Measurements from ENCODE around the gene CRYAB. TPM values are rescaled to one million over a fixed set of nuclear protein-coding genes. Genes with fewer than 3 reads are reported as not detected.

The CRYAB gene
- total RNA-seq, 1 donor from 2014 or later, result 35.5 TPM

DNA sequence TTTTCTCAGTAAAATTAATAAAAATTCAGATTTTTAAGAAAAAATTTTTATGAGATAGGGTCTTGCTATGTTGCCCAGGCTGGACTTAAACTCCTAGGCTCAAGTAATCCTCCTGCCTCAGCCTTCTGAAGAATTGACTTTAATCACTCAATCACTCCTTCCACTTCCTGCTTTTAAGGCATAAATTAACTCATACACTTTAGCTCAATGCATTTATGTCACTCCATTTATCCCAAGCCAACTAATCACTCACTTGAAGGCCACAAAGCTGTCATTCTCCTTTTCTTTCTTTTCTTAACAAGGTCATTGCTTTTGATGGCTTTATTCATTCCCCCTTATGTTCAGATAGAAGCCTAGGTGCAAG lies 41.1 kb downstream of the CRYAB start:
- H3K27ac Mint-ChIP-seq (ENCODE audit: unreplicated experiment), result peak overlapping the region; percentile 85
- TF ChIP-seq, protein P1, sequence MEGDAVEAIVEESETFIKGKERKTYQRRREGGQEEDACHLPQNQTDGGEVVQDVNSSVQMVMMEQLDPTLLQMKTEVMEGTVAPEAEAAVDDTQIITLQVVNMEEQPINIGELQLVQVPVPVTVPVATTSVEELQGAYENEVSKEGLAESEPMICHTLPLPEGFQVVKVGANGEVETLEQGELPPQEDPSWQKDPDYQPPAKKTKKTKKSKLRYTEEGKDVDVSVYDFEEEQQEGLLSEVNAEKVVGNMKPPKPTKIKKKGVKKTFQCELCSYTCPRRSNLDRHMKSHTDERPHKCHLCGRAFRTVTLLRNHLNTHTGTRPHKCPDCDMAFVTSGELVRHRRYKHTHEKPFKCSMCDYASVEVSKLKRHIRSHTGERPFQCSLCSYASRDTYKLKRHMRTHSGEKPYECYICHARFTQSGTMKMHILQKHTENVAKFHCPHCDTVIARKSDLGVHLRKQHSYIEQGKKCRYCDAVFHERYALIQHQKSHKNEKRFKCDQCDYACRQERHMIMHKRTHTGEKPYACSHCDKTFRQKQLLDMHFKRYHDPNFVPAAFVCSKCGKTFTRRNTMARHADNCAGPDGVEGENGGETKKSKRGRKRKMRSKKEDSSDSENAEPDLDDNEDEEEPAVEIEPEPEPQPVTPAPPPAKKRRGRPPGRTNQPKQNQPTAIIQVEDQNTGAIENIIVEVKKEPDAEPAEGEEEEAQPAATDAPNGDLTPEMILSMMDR (IDR thresholded peaks at IDR 0.05), result no peak
- peaks cover 24% of the 10 kb centered on the region for H3K36me3 Mint-ChIP-seq (ENCODE audit: unreplicated experiment)
- no peaks in the 10 kb centered on the region for H3K27me3 Mint-ChIP-seq (ENCODE audit: unreplicated experiment)
- no peaks in the 10 kb centered on the region for H3K9me3 Mint-ChIP-seq (ENCODE audit: unreplicated experiment)
- peak overlapping the region; percentile 90 for H3K4me3 Mint-ChIP-seq (ENCODE audit: unreplicated experiment)
- no peak for DNase-seq (ENCODE audit: extremely low spot score, unreplicated experiment)
- peaks cover 14% of the 10 kb centered on the region for H3K4me1 Mint-ChIP-seq (ENCODE audit: unreplicated experiment)

GRCh38 chr11:111870113-111870512 lies 41.5 kb downstream of the CRYAB start:
- DNase-seq (ENCODE audit: extremely low spot score, unreplicated experiment), result no peak
- peaks cover 14% of the 10 kb centered on the region for H3K4me1 Mint-ChIP-seq (ENCODE audit: unreplicated experiment)
- H3K9me3 Mint-ChIP-seq (ENCODE audit: unreplicated experiment), result no peaks in the 10 kb centered on the region
- no peaks in the 10 kb centered on the region for H3K27me3 Mint-ChIP-seq (ENCODE audit: unreplicated experiment)
- H3K27ac Mint-ChIP-seq (ENCODE audit: unreplicated experiment), result no peak overlapping the region
- TF ChIP-seq, protein P1 (IDR thresholded peaks at IDR 0.05), result no peak
- peaks cover 26% of the 10 kb centered on the region for H3K36me3 Mint-ChIP-seq (ENCODE audit: unreplicated experiment)
- no peak overlapping the region for H3K4me3 Mint-ChIP-seq (ENCODE audit: unreplicated experiment)

- Mint-ChIP-seq H3K4me1 (ENCODE audit: unreplicated experiment) (no peaks in the 10 kb centered on the region), H3K27ac (ENCODE audit: unreplicated experiment) (no peak overlapping the region), H3K36me3 (ENCODE audit: unreplicated experiment) (peaks cover 47% of the 10 kb centered on the region), H3K4me3 (ENCODE audit: unreplicated experiment) (no peak overlapping the region), H3K27me3 (ENCODE audit: unreplicated experiment) (no peaks in the 10 kb centered on the region), H3K9me3 (ENCODE audit: unreplicated experiment) (no peaks in the 10 kb centered on the region)
- DNase-seq (ENCODE audit: extremely low spot score, unreplicated experiment), result no peak
- TF ChIP-seq, protein P1 (IDR thresholded peaks at IDR 0.05), result no peak
Observed at GRCh38 chr11:111860257-111860656, 51.3 kb downstream of the CRYAB start.

Other genes with a start within 250 kb of the CRYAB start
- 25.2 and 26.0 TPM in 2 replicates for gene PPP2R1B, start 145.4 kb downstream of the CRYAB start, total RNA-seq
- 34.1 and 41.7 TPM in 2 replicates for gene ALG9, start 40.2 kb downstream of the CRYAB start, total RNA-seq
- 1.9 and 2.5 TPM in 2 replicates for gene FDXACB1, start 32.6 kb downstream of the CRYAB start, total RNA-seq
- gene CFAP68, start 32.2 kb downstream of the CRYAB start, total RNA-seq, result 12.5 and 17.2 TPM in 2 replicates
- gene HSPB2, start 964 bp upstream of the CRYAB start, total RNA-seq, result 0.34 TPM in 1 of 2 replicates, not detected in the other
- gene C11orf52, start 7.1 kb upstream of the CRYAB start, total RNA-seq, result 0.42 and 0.62 TPM in 2 replicates
- 9.7 and 10.6 TPM in 2 replicates for gene DIXDC1, start 25.6 kb upstream of the CRYAB start, total RNA-seq
- gene DLAT, start 113.6 kb upstream of the CRYAB start, total RNA-seq, result 26.3 and 26.4 TPM in 2 replicates
- gene PIH1D2, start 162.2 kb upstream of the CRYAB start, total RNA-seq, result 2.0 and 2.3 TPM in 2 replicates
- 23.1 and 24.6 TPM in 2 replicates for gene NKAPD1, start 162.5 kb upstream of the CRYAB start, total RNA-seq
- 59.4 and 64.0 TPM in 2 replicates for gene TIMM8B, start 175.0 kb upstream of the CRYAB start, total RNA-seq
- 71.6 and 82.0 TPM in 2 replicates for gene SDHD, start 175.1 kb upstream of the CRYAB start, total RNA-seq